GM12892 (cell line): ENCODE data around the gene ZNF454.

Experiments used
- POLR2A ChIP-seq: IDR thresholded peaks from 2 replicates; pipeline ENCODE4 v1.6.1; 2011; ENCODE audit warnings: low read depth, low read length, control low read depth
- POLR2AphosphoS5 ChIP-seq: IDR thresholded peaks from 2 replicates; pipeline ENCODE4 v1.6.1; 2011; ENCODE audit warnings: low read depth, low read length, control low read depth
- TAF1 ChIP-seq: IDR thresholded peaks from 2 replicates; pipeline ENCODE4 v1.6.1; 2011; ENCODE audit warnings: low read depth, mild to moderate bottlenecking, control low read depth, low read length, borderline replicate concordance

DNA sequence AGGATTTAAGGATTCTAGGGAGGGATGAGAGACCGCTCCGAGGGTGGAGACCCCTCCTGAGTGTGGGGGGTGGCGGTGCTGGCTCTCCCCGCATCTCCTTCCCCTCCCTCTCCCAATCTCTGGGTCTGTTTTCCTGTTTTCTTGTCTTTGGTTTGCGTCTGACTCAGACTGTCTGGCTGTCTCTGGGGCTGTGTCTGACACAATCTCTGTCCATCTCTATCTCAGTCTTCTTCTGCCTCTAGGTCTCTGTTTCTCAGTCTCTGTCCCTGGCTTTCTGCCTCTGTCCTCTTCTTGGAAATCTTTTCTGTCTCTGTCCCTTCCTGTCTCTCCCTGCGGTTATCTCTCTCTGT, 54.3 kb downstream of the ZNF454 start:
- TF ChIP-seq POLR2AphosphoS5, result no peak
- TF ChIP-seq POLR2A, result no peak
- no peak for TF ChIP-seq TAF1
